ENCODE results near the gene AQP12A. TPM values are rescaled to one million over a fixed set of nuclear protein-coding genes. Genes with fewer than 3 reads are reported as not detected.

The AQP12A gene
- total and polyA plus RNA-seq, 10 of the 15 experiments (the other 5 are each of a cell fraction or from before 2014, with no cell fraction given) = not detected

GRCh38 chr2:240732911-240733622 lies 41.4 kb downstream of the AQP12A start (continued):
- TF ChIP-seq ZNF274 (IDR thresholded peaks at IDR 0.05; ENCODE audit: insufficient read depth, insufficient read length) (no peak), HDAC6 (IDR thresholded peaks at IDR 0.05; ENCODE audit: unreplicated experiment) (no peak), NBN (IDR thresholded peaks at IDR 0.05) (no peak)
- TF ChIP-seq, protein P1, sequence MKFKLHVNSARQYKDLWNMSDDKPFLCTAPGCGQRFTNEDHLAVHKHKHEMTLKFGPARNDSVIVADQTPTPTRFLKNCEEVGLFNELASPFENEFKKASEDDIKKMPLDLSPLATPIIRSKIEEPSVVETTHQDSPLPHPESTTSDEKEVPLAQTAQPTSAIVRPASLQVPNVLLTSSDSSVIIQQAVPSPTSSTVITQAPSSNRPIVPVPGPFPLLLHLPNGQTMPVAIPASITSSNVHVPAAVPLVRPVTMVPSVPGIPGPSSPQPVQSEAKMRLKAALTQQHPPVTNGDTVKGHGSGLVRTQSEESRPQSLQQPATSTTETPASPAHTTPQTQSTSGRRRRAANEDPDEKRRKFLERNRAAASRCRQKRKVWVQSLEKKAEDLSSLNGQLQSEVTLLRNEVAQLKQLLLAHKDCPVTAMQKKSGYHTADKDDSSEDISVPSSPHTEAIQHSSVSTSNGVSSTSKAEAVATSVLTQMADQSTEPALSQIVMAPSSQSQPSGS (IDR thresholded peaks at IDR 0.05; ENCODE audit: low read length) = no peak

DNA sequence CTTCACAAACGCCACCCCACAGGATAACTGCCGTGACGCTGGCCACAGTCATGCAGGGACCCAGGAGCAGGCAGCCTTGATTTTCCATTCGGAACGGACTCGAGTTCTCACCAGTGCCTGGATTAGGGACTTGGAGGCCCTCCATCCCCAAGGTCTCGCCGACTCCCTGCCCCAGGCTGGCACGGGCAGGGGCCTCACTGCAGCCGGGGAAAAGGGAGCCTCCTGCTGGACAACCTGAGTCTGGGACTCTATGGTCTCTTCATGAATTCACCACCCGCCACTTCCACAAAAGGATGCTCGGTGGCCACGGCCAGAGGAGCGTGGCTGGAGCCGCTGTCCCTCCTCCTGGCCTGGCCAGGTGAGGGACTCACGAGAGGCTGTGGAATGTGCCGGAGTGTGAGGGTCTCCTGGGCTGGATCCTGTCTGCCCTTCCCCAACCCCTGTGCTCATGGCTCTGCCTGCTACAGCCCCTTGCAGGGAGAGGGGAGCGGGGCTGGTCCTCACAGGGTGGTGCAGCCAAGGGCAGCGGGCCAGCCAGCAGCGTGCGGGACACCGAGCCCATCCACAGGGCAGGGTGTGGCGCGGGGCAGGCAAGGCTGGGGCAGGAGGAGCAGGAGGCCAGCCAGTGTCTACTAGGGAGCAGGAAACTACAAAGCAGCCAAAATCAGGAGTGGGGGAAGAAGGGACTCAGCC lies 42.3 kb downstream of the AQP12A start:
- RAD21 ChIA-PET (ENCODE audit: unreplicated experiment) = no interaction called here
- POLR2A ChIA-PET = no interaction called here
- intact Hi-C loops (cut with micrococcal nuclease; ENCODE audit: unreplicated experiment) = loop anchor here (10.0 kb wide), 1 partner anchor 219 kb away; no protein-coding TSS in a partner anchor

More for the DNA sequence above, 42.3 kb downstream of the AQP12A start:
- SMC1A ChIA-PET (ENCODE audit: uncharacterized antibody, unreplicated experiment) = no interaction called here
- H3K9me3 ChIP-seq (replicated peaks; ENCODE audit: control insufficient read depth, insufficient read depth, low read length) = no peaks in the 10 kb centered on the region
- CTCF ChIA-PET = no interaction called here
- ATAC-seq (peak; percentile 81), DNase-seq (ENCODE audit: low read depth, low spot score) (no peak), FAIRE-seq (no peak)
- 27% methylated on average over 24 of the region's 24 CpGs for WGBS (ENCODE audit: insufficient coverage, insufficient replicate concordance, low lambda C conversion rate, missing lambda C conversion rate)
- peaks cover 0 to 1% of the 10 kb centered on the region in 2 experiments; a peak in 3 of 4 replicates for H3K27me3 ChIP-seq (replicated peaks in 1 of 2; ENCODE audit: control insufficient read depth in 2 of 2, insufficient read depth in 2 of 2, low read length in 1 of 2)
- H3K27ac ChIP-seq (ENCODE audit: control insufficient read depth, insufficient read depth) = no peak overlapping the region
- H2AFZ ChIP-seq (ENCODE audit: control insufficient read depth, low read depth, low read length) = no peak overlapping the region
- no peaks in the 10 kb centered on the region for H3K36me3 ChIP-seq (ENCODE audit: control insufficient read depth in 2 of 2, insufficient read depth in 2 of 2, low read length in 1 of 2)
- TF ChIP-seq IKZF2 (IDR thresholded peaks at IDR 0.05) (no peak), MTA2 (IDR thresholded peaks at IDR 0.05; ENCODE audit: low read depth) (no peak), EP300 (IDR thresholded peaks at IDR 0.05; ENCODE audit: borderline replicate concordance in 1 of 2, control insufficient read depth in 1 of 2, low read depth in 2 of 2, low read length in 2 of 2) (no peak), ZZZ3 (IDR thresholded peaks at IDR 0.05; ENCODE audit: control insufficient read depth, insufficient read length, low read depth) (no peak), KDM1A (IDR thresholded peaks at IDR 0.05; ENCODE audit: borderline replicate concordance) (no peak), PAX5 (IDR thresholded peaks at IDR 0.05; ENCODE audit: borderline replicate concordance, low read depth, low read length) (no peak), SMC3 (IDR thresholded peaks at IDR 0.05; ENCODE audit: borderline replicate concordance, low read length) (peak; percentile 34; the same call in 1 of the 2 replicates), POLR2AphosphoS5 (IDR thresholded peaks at IDR 0.05; ENCODE audit: low read length) (no peak), RAD21 (IDR thresholded peaks at IDR 0.05; ENCODE audit: insufficient read depth, low read depth, low read length) (peak; percentile 44), ZNF622 (IDR thresholded peaks at IDR 0.05) (no peak)
- TF ChIP-seq, protein P2, sequence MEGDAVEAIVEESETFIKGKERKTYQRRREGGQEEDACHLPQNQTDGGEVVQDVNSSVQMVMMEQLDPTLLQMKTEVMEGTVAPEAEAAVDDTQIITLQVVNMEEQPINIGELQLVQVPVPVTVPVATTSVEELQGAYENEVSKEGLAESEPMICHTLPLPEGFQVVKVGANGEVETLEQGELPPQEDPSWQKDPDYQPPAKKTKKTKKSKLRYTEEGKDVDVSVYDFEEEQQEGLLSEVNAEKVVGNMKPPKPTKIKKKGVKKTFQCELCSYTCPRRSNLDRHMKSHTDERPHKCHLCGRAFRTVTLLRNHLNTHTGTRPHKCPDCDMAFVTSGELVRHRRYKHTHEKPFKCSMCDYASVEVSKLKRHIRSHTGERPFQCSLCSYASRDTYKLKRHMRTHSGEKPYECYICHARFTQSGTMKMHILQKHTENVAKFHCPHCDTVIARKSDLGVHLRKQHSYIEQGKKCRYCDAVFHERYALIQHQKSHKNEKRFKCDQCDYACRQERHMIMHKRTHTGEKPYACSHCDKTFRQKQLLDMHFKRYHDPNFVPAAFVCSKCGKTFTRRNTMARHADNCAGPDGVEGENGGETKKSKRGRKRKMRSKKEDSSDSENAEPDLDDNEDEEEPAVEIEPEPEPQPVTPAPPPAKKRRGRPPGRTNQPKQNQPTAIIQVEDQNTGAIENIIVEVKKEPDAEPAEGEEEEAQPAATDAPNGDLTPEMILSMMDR (IDR thresholded peaks at IDR 0.05 in 2 of 3, conservative IDR thresholded peaks at IDR 0.05 in 1 of 3; ENCODE audit: control insufficient read depth in 2 of 3, extremely low read depth in 1 of 3, insufficient read depth in 1 of 3, low read depth in 3 of 3, low read length in 3 of 3) = peak; percentile 23 to 42 (median 42)
- H3K4me2 ChIP-seq (ENCODE audit: control insufficient read depth, insufficient read depth) = no peak overlapping the region
- no peak overlapping the region for H3K4me3 ChIP-seq
- BruUV-seq (replicated peaks) = no TSS peak
- no peaks in the 10 kb centered on the region for H3K4me1 ChIP-seq (ENCODE audit: control insufficient read depth, insufficient read depth, low read length)
- in situ Hi-C loops (cut with MboI) = no loop called here
- H4K20me1 ChIP-seq (ENCODE audit: control insufficient read depth, insufficient read depth) = no peaks in the 10 kb centered on the region
- H3K79me2 ChIP-seq (ENCODE audit: control insufficient read depth, insufficient read depth, low read length) = no peaks in the 10 kb centered on the region
- no peak overlapping the region for H3K9ac ChIP-seq (ENCODE audit: control insufficient read depth, insufficient read depth, low read length)
